Mesenchymal stem cell (in vitro differentiated cells and primary cell): ENCODE measurements around the gene FXR2.

Experiments used
- DNase-seq: peaks from one replicate; pipeline ENCODE4 v3.0.0-alpha.2; 2013
- H2AFZ ChIP-seq: one replicate; pipeline ENCODE4 v1.6.1; 2013; ENCODE audit warnings: low read depth, mild to moderate bottlenecking, control low read depth, inconsistent platforms, low read length, moderate library complexity
- H2AK5ac ChIP-seq: 2 replicates; pipeline ENCODE4 v1.6.1; 2013; ENCODE audit warnings: low read length, moderate library complexity, mild to moderate bottlenecking, inconsistent platforms; ENCODE audit not compliant: severe bottlenecking
- H2BK120ac ChIP-seq: one replicate; pipeline ENCODE4 v1.6.1; 2013; ENCODE audit warnings: low read depth, mild to moderate bottlenecking, inconsistent platforms, low read length, moderate library complexity
- H2BK12ac ChIP-seq, 2 experiments: one replicate each; pipeline ENCODE4 v1.6.1; 2013; ENCODE audit warnings: inconsistent platforms in 2 of 2, low read length in 2 of 2, mild to moderate bottlenecking in 2 of 2, moderate library complexity in 2 of 2, control low read depth in 1 of 2
- H2BK15ac ChIP-seq: one replicate; pipeline ENCODE4 v1.6.1; 2013; ENCODE audit warnings: mild to moderate bottlenecking, low read depth, inconsistent platforms; ENCODE audit not compliant: poor library complexity, severe bottlenecking
- H2BK5ac ChIP-seq: 2 replicates; pipeline ENCODE4 v1.6.1; 2013; ENCODE audit warnings: low read depth, mild to moderate bottlenecking, low read length, control low read depth, inconsistent platforms; ENCODE audit not compliant: poor library complexity, severe bottlenecking
- H3K14ac ChIP-seq, 2 experiments: one replicate each; pipeline ENCODE4 v1.6.1; 2013; ENCODE audit warnings: inconsistent platforms in 2 of 2, low read length in 2 of 2, control low read depth in 1 of 2, mild to moderate bottlenecking in 1 of 2, moderate library complexity in 1 of 2
- H3K18ac ChIP-seq, 2 experiments: one replicate each; pipeline ENCODE4 v1.6.1; 2013; ENCODE audit warnings: inconsistent platforms in 2 of 2, low read length in 2 of 2, control low read depth in 1 of 2, low read depth in 1 of 2, mild to moderate bottlenecking in 1 of 2
- H3K23ac ChIP-seq, 2 experiments: one replicate each; pipeline ENCODE4 v1.6.1; 2013; ENCODE audit warnings: inconsistent platforms in 2 of 2, low read length in 2 of 2, mild to moderate bottlenecking in 2 of 2, moderate library complexity in 2 of 2, control low read depth in 1 of 2
- H3K27ac ChIP-seq: 2 replicates; pipeline ENCODE4 v1.5.1; 2013; ENCODE audit warnings: mild to moderate bottlenecking, moderate library complexity, low read length, control low read depth, inconsistent platforms; ENCODE audit not compliant: poor library complexity, severe bottlenecking
- H3K27me3 ChIP-seq, 2 experiments: 2 replicates each; pipeline versions ENCODE4 v1.6.1 to v1.7.0; 2013; ENCODE audit warnings: low read length in 2 of 2, mild to moderate bottlenecking in 2 of 2, moderate library complexity in 2 of 2, control low read depth in 1 of 2, inconsistent platforms in 1 of 2; ENCODE audit not compliant: control insufficient read depth in 1 of 2, insufficient read depth in 1 of 2
- H3K36me3 ChIP-seq, 2 experiments: 2 replicates each; pipeline versions ENCODE4 v1.6.1 to v1.7.0; 2013; ENCODE audit warnings: low read length in 2 of 2, control low read depth in 1 of 2, inconsistent platforms in 1 of 2, low read depth in 1 of 2, mild to moderate bottlenecking in 1 of 2; ENCODE audit not compliant: insufficient read depth in 2 of 2, control insufficient read depth in 1 of 2
- H3K4ac ChIP-seq, 2 experiments: one replicate each; pipeline ENCODE4 v1.6.1; 2013; ENCODE audit warnings: inconsistent platforms in 2 of 2, low read length in 2 of 2, mild to moderate bottlenecking in 2 of 2, moderate library complexity in 2 of 2, control low read depth in 1 of 2, low read depth in 1 of 2
- H3K4me1 ChIP-seq: 2 replicates; pipeline ENCODE4 v1.6.1; 2013; ENCODE audit warnings: low read depth, low read length, control low read depth; ENCODE audit not compliant: control insufficient read depth, insufficient read depth
- H3K4me2 ChIP-seq: 2 replicates; pipeline ENCODE4 v1.6.1; 2013; ENCODE audit warnings: low read length, mild to moderate bottlenecking, inconsistent platforms; ENCODE audit not compliant: poor library complexity, severe bottlenecking
- H3K4me3 ChIP-seq, 2 experiments: 2 replicates each; pipeline versions ENCODE4 v1.5.1 to v1.7.0; 2013; ENCODE audit warnings: low read length in 2 of 2, mild to moderate bottlenecking in 2 of 2, control low read depth in 1 of 2, low read depth in 1 of 2; ENCODE audit not compliant: insufficient read depth in 1 of 2
- H3K79me1 ChIP-seq: replicated peaks from 2 replicates; pipeline ENCODE4 v1.6.1; 2013; ENCODE audit warnings: mild to moderate bottlenecking, control low read depth, low read length, inconsistent platforms; ENCODE audit not compliant: poor library complexity, severe bottlenecking
- H3K9ac ChIP-seq: 2 replicates; pipeline ENCODE4 v1.7.0; 2013; ENCODE audit warnings: mild to moderate bottlenecking, low read length, moderate library complexity
- H3K9me3 ChIP-seq: 2 replicates; pipeline ENCODE4 v1.7.0; 2013; ENCODE audit warnings: mild to moderate bottlenecking, low read length; ENCODE audit not compliant: control insufficient read depth
- H4K8ac ChIP-seq: one replicate; pipeline ENCODE4 v1.6.1; 2013; ENCODE audit warnings: inconsistent platforms, mild to moderate bottlenecking, low read length, moderate library complexity
- H4K91ac ChIP-seq: one replicate; pipeline ENCODE4 v1.6.1; 2013; ENCODE audit warnings: mild to moderate bottlenecking, low read length, inconsistent platforms
- WGBS: methylation state at CpG from one replicate; pipeline ENCODE4 v1.1.7; 2013; ENCODE audit warnings: mixed read lengths; 5-methylcytosine and 5-hydroxymethylcytosine counted together

The FXR2 gene

DNA sequence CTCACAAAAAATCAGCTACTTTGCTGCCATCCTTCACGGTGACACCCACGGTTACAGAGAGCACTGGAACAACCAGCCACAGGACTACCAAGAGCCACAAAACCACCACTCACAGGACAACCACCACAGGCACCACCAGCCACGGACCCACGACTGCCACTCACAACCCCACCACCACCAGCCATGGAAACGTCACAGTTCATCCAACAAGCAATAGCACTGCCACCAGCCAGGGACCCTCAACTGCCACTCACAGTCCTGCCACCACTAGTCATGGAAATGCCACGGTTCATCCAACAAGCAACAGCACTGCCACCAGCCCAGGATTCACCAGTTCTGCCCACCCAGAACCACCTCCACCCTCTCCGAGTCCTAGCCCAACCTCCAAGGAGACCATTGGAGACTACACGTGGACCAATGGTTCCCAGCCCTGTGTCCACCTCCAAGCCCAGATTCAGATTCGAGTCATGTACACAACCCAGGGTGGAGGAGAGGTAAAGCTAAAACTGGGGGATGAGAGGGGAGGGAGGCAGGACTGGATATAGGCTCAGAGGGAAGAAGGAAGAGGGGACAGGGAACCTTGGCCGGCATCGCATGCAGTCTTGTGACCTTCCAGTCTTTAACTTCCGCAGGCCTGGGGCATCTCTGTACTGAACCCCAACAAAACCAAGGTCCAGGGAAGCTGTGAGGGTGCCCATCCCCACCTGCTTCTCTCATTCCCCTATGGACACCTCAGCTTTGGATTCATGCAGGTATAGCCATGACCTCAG lies 34.7 kb downstream of the FXR2 start:
- Histone ChIP-seq H3K36me3 (peaks cover 49 to 76% of the 10 kb centered on the region in 2 experiments), H3K23ac (no peak overlapping the region), H2BK15ac (peak overlapping the region; percentile 87), H2BK12ac (peak overlapping the region; percentile 19 to 82), H2AFZ (no peak overlapping the region), H3K79me1 (peaks cover 11% of the 10 kb centered on the region), H3K27ac (peak overlapping the region; percentile 59), H3K4me1 (peaks cover 32% of the 10 kb centered on the region), H3K27me3 (no peaks in the 10 kb centered on the region), H3K4me3 (peak overlapping the region in 1 of 2 experiments; percentile 80), H2BK120ac (peak overlapping the region; percentile 55), H3K9me3 (no peaks in the 10 kb centered on the region), H3K4ac (peak overlapping the region; percentile 6 to 79), H2BK5ac (no peak overlapping the region), H2AK5ac (no peak overlapping the region), H3K9ac (peak overlapping the region; percentile 89), H3K18ac (peak overlapping the region; percentile 23 to 62), H3K14ac (peak overlapping the region in 1 of 2 experiments; percentile 84), H4K8ac (peak overlapping the region; percentile 88), H4K91ac (peak overlapping the region; percentile 92), H3K4me2 (no peak overlapping the region)
- DNase-seq: no peak
- 95% methylated on average over 10 of the region's 12 CpGs for WGBS

DNA sequence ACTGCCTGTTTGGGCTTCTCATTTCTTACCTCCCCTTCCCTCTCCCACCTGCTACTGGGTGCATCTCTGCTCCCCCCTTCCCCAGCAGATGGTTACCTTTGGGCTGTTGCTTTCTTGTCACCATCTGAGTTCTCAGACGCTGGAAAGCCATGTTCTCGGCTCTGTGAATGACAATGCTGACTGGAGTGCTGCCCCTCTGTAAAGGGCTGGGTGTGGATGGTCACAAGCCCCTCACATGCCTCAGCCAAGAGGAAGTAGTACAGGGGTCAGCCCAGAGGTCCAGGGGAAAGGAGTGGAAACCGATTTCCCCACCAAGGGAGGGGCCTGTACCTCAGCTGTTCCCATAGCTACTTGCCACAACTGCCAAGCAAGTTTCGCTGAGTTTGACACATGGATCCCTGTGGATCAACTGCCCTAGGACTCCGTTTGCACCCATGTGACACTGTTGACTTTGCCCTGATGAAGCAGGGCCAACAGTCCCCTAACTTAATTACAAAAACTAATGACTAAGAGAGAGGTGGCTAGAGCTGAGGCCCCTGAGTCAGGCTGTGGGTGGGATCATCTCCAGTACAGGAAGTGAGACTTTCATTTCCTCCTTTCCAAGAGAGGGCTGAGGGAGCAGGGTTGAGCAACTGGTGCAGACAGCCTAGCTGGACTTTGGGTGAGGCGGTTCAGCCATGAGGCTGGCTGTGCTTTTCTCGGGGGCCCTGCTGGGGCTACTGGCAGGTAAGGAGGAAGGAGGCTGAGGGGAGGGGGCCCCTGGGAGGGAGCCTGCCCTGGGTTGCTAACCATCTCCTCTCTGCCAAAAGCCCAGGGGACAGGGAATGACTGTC lies 35.5 kb downstream of the FXR2 start, which contains the start of gene CD68:
Gene CD68 (plus strand): TSS at position 638 of the 833 bp plus-strand sequence. CDS start 40 bp downstream, at position 678.
- Histone ChIP-seq H2AFZ (no peak within 1 kb of the TSS), H3K27me3 (no peaks in the 10 kb centered on the region), H2BK12ac (peak within 1 kb of the TSS; percentile 19 to 82), H3K14ac (peak within 1 kb of the TSS in 1 of 2 experiments; percentile 84), H3K4me3 (peak within 1 kb of the TSS in 1 of 2 experiments; percentile 80), H3K9ac (peak within 1 kb of the TSS; percentile 89), H3K4me2 (no peak within 1 kb of the TSS), H2BK5ac (no peak within 1 kb of the TSS), H3K27ac (peak within 1 kb of the TSS; percentile 59), H2AK5ac (no peak within 1 kb of the TSS), H3K23ac (no peak within 1 kb of the TSS), H3K36me3 (peaks cover 57 to 80% of the 10 kb centered on the region in 2 experiments), H4K91ac (peak within 1 kb of the TSS; percentile 92), H3K4me1 (peaks cover 34% of the 10 kb centered on the region), H2BK15ac (peak within 1 kb of the TSS; percentile 87), H3K79me1 (peaks cover 10% of the 10 kb centered on the region), H3K4ac (peak within 1 kb of the TSS; percentile 6 to 79), H4K8ac (peak within 1 kb of the TSS; percentile 88), H2BK120ac (peak within 1 kb of the TSS; percentile 55), H3K9me3 (no peaks in the 10 kb centered on the region), H3K18ac (peak within 1 kb of the TSS; percentile 23 to 62)
- WGBS: 28% methylated on average over 5 of the region's 7 CpGs
- peak; percentile 98 for DNase-seq

DNA sequence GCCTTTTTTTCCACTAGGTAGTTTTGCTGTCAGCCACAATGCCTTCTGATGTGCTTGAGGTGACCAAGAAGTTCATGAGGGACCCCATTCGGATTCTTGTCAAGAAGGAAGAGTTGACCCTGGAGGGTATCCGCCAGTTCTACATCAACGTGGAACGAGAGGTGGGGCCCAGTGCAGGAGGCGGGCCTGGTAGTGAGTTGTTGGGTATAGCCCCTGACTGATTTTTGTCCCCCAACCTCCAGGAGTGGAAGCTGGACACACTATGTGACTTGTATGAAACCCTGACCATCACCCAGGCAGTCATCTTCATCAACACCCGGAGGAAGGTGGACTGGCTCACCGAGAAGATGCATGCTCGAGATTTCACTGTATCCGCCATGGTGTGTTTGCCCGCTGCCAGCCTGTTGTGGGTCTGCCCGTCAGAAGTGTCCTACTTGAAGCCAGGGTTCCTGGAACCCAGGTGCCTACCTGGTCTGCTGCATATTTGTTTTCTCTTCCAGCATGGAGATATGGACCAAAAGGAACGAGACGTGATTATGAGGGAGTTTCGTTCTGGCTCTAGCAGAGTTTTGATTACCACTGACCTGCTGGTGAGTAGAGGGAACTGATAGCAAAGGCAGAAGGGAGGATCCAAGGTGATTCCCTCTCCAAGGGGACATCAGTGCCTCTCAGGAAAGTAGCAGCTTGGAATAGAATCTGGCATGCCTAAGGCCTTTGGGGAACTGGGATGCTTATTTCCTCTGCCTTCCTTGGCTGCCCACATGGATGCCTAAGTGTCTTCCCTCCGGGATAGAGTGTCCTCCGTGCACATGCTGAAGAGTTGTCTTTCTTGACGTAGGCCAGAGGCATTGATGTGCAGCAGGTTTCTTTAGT lies 37.1 kb downstream of the FXR2 start:
- Histone ChIP-seq H3K9me3 (no peaks in the 10 kb centered on the region), H3K27me3 (no peaks in the 10 kb centered on the region), H3K14ac (no peak overlapping the region), H3K4ac (no peak overlapping the region), H3K4me3 (no peak overlapping the region), H2BK120ac (no peak overlapping the region), H2BK5ac (no peak overlapping the region), H2BK15ac (no peak overlapping the region), H2AFZ (no peak overlapping the region), H3K18ac (no peak overlapping the region), H3K79me1 (peaks cover 2% of the 10 kb centered on the region), H2AK5ac (no peak overlapping the region), H3K9ac (peak overlapping the region; percentile 98), H2BK12ac (no peak overlapping the region), H3K23ac (no peak overlapping the region), H3K27ac (no peak overlapping the region), H3K4me1 (peaks cover 26% of the 10 kb centered on the region), H3K36me3 (peaks cover 60 to 77% of the 10 kb centered on the region in 2 experiments), H4K91ac (no peak overlapping the region), H3K4me2 (no peak overlapping the region), H4K8ac (no peak overlapping the region)
- DNase-seq: no peak
- 89% methylated on average over 17 of the region's 17 CpGs for WGBS
